ENCODE measurements around the gene PKMYT1. TPM values are rescaled to one million over a fixed set of nuclear protein-coding genes. Genes with fewer than 3 reads are reported as not detected.
A peak's percentile ranks its signal among the peaks of the same experiment; 100 is the strongest.

PKMYT1 gene
- total RNA-seq, 1 donor from 2014 or later, result 4.3 TPM

GRCh38 chr16:3004319-3004718, 24.1 kb upstream of the PKMYT1 start:
- ATAC-seq (ENCODE audit: low read depth) (no peak), DNase-seq (no peak)
- peaks cover 8% of the 10 kb centered on the region for H3K27me3 Mint-ChIP-seq
- H3K9me3 Mint-ChIP-seq, result no peaks in the 10 kb centered on the region
- CTCF ChIA-PET, result interaction anchor here (0.6 to 2.7 kb wide), 17 partner anchors 8 to 879 kb away, joined by 3 to 62 read pairs (median 6); partner anchors contain the start of genes FLYWCH2, HCFC1R1, THOC6 and TNFRSF12A
- peaks cover 29% of the 10 kb centered on the region for H3K4me1 Mint-ChIP-seq
- TF ChIP-seq, protein P1, sequence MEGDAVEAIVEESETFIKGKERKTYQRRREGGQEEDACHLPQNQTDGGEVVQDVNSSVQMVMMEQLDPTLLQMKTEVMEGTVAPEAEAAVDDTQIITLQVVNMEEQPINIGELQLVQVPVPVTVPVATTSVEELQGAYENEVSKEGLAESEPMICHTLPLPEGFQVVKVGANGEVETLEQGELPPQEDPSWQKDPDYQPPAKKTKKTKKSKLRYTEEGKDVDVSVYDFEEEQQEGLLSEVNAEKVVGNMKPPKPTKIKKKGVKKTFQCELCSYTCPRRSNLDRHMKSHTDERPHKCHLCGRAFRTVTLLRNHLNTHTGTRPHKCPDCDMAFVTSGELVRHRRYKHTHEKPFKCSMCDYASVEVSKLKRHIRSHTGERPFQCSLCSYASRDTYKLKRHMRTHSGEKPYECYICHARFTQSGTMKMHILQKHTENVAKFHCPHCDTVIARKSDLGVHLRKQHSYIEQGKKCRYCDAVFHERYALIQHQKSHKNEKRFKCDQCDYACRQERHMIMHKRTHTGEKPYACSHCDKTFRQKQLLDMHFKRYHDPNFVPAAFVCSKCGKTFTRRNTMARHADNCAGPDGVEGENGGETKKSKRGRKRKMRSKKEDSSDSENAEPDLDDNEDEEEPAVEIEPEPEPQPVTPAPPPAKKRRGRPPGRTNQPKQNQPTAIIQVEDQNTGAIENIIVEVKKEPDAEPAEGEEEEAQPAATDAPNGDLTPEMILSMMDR (IDR thresholded peaks at IDR 0.05), result no peak
- intact Hi-C loops (cut with micrococcal nuclease), result loop anchor here (1.0 kb wide), 3 partner anchors 16 to 21 kb away; partner anchors contain the start of genes THOC6 and TNFRSF12A
- H3K27ac Mint-ChIP-seq, result no peak overlapping the region
- POLR2A ChIA-PET, result interaction anchor here (0.5 to 5.4 kb wide), 11 partner anchors 16 to 191 kb away, joined by 3 to 40 read pairs (median 4); partner anchors contain the start of genes HCFC1R1, PKMYT1, THOC6 and TNFRSF12A
- H3K36me3 Mint-ChIP-seq (ENCODE audit: low read depth), result no peaks in the 10 kb centered on the region
- peak overlapping the region; percentile 65 for H3K4me3 Mint-ChIP-seq

GRCh38 chr16:3003582-3004270, 23.5 kb upstream of the PKMYT1 start:
- intact Hi-C loops (cut with micrococcal nuclease), result loop anchor here (1.0 kb wide), 5 partner anchors 17 to 163 kb away; partner anchors contain the start of genes THOC6 and TNFRSF12A
- Mint-ChIP-seq H3K4me1 (peaks cover 28% of the 10 kb centered on the region), H3K27ac (peak overlapping the region; percentile 53), H3K9me3 (no peaks in the 10 kb centered on the region), H3K4me3 (peak overlapping the region; percentile 67), H3K27me3 (peaks cover 11% of the 10 kb centered on the region), H3K36me3 (ENCODE audit: low read depth) (no peaks in the 10 kb centered on the region)
- ChIA-PET CTCF (interaction anchor here (0.6 to 2.7 kb wide), 17 partner anchors 9 to 879 kb away, joined by 3 to 62 read pairs (median 6); partner anchors contain the start of genes FLYWCH2, HCFC1R1, THOC6 and TNFRSF12A), POLR2A (interaction anchor here (0.5 to 5.4 kb wide), 11 partner anchors 16 to 191 kb away, joined by 3 to 40 read pairs (median 4); partner anchors contain the start of genes HCFC1R1, PKMYT1, THOC6 and TNFRSF12A)
- TF ChIP-seq, protein P1 (IDR thresholded peaks at IDR 0.05), result no peak
- peak; percentile 98 for ATAC-seq (ENCODE audit: low read depth)
- DNase-seq, result peak; percentile 87

DNA sequence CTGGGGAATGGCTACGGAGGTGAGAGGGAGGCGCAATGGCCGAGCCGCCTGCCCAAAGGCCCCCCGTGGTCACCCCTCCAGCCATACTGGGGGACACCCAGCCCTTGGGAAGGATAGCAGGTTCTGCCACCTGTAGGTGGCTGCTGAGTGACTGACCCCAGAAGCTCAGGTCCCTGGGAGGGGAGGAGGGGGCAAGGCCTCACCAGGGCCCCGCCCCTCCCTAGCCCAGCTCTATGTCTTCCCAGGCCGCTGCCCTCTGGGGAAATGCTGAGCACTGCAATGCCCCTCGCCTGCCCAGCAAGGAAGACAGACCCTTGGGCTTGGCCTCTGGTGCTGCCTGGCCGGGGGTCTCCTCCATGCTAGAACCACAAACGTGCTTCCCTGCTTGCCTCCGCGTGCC, 21.1 kb upstream of the PKMYT1 start:
- intact Hi-C loops (cut with micrococcal nuclease), result no loop called here
- no peak for ATAC-seq (ENCODE audit: low read depth)
- Mint-ChIP-seq H3K36me3 (ENCODE audit: low read depth) (no peaks in the 10 kb centered on the region), H3K27me3 (peaks cover 9% of the 10 kb centered on the region), H3K4me1 (peaks cover 6% of the 10 kb centered on the region), H3K9me3 (no peaks in the 10 kb centered on the region), H3K4me3 (no peak overlapping the region), H3K27ac (no peak overlapping the region)
- no peak for DNase-seq
- TF ChIP-seq, protein P1 (IDR thresholded peaks at IDR 0.05), result no peak
- POLR2A ChIA-PET, result no interaction called here
- CTCF ChIA-PET, result interaction anchor here (0.8 to 2.1 kb wide), 3 partner anchors 21 to 128 kb away, joined by 3 to 5 read pairs (median 5); no protein-coding TSS in a partner anchor

- no peak overlapping the region for H3K27ac Mint-ChIP-seq
- ATAC-seq (ENCODE audit: low read depth), result no peak
- POLR2A ChIA-PET, result no interaction called here
- peaks cover 9% of the 10 kb centered on the region for H3K27me3 Mint-ChIP-seq
- intact Hi-C loops (cut with micrococcal nuclease), result no loop called here
- no peak for DNase-seq
- no peaks in the 10 kb centered on the region for H3K9me3 Mint-ChIP-seq
- CTCF ChIA-PET, result interaction anchor here (1.8 kb wide), 1 partner anchor 129 kb away, joined by 5 read pairs; no protein-coding TSS in a partner anchor
- H3K4me3 Mint-ChIP-seq, result no peak overlapping the region
- H3K4me1 Mint-ChIP-seq, result peaks cover 6% of the 10 kb centered on the region
- no peaks in the 10 kb centered on the region for H3K36me3 Mint-ChIP-seq (ENCODE audit: low read depth)
- TF ChIP-seq, protein P1 (IDR thresholded peaks at IDR 0.05), result no peak
These were observed 20.3 kb upstream of the PKMYT1 start for GRCh38 chr16:3000540-3000939.

DNA sequence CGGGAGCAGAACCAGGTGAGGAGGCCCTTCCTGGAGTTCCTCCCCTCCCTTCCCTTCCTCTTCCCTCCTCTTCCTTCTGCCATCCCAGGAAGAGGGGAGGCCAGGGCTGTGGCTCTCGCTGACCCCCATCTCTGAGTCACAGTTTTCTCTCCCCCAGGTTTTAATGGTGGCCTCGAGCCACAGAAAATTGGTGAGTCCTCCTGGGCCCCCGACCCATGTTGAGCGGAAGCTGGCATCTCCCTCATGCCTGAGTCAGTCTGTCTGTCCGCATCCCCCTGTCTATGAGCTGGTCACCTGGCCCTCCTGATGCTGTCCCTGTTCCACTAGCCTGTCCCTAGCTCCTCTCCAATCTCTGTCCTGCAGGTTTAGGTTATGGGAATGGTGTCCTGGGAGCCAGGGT, 19.7 kb upstream of the PKMYT1 start:
- ATAC-seq (ENCODE audit: low read depth) (no peak), DNase-seq (no peak)
- intact Hi-C loops (cut with micrococcal nuclease), result no loop called here
- no peaks in the 10 kb centered on the region for H3K9me3 Mint-ChIP-seq
- CTCF ChIA-PET, result interaction anchor here (1.8 kb wide), 1 partner anchor 130 kb away, joined by 5 read pairs; no protein-coding TSS in a partner anchor
- no peak overlapping the region for H3K27ac Mint-ChIP-seq
- H3K4me3 Mint-ChIP-seq, result no peak overlapping the region
- TF ChIP-seq, protein P1 (IDR thresholded peaks at IDR 0.05), result no peak
- H3K36me3 Mint-ChIP-seq (ENCODE audit: low read depth), result no peaks in the 10 kb centered on the region
- peaks cover 5% of the 10 kb centered on the region for H3K4me1 Mint-ChIP-seq
- POLR2A ChIA-PET, result no interaction called here
- peaks cover 8% of the 10 kb centered on the region for H3K27me3 Mint-ChIP-seq

All from activated B cell treated with CpG ODN at 0.5 μM for 24 hours (primary cell).